CD14-positive monocyte (primary cell): ENCODE results near the gene EMILIN3. TPM values are rescaled to one million over a fixed set of nuclear protein-coding genes. Genes with fewer than 3 reads are reported as not detected.

ENCODE experiments used
- DNase-seq, 3 donors: peaks; one replicate each; pipeline ENCODE4 v3.0.0-alpha.2; 2011 to 2022
- H2AFZ ChIP-seq: 2 replicates; pipeline ENCODE4 v1.6.0; 2012; ENCODE audit warnings: mild to moderate bottlenecking, low read depth, low read length, inconsistent platforms; ENCODE audit not compliant: insufficient read depth, poor library complexity, severe bottlenecking
- H3K27ac ChIP-seq, 2 donors: 1 replicate in 1 of 2; 2 replicates in 1 of 2; pipeline ENCODE4 v1.5.1; 2012 to 2013; ENCODE audit warnings: low read length in 2 of 2, control low read depth in 1 of 2, inconsistent platforms in 1 of 2, low read depth in 1 of 2, mild to moderate bottlenecking in 1 of 2
- H3K27me3 ChIP-seq, 2 donors: one replicate each; pipeline versions ENCODE4 v1.6.0 to v1.6.1; 2011 to 2013; ENCODE audit warnings: low read length in 2 of 2; ENCODE audit not compliant: control insufficient read depth in 2 of 2, insufficient read depth in 2 of 2
- H3K36me3 ChIP-seq, 2 donors: replicated peaks in 1 of 2; 1 replicate in 1 of 2; 2 replicates in 1 of 2; pipeline versions ENCODE4 v1.5.1 to v1.6.1; 2012 to 2013; ENCODE audit warnings: low read length in 2 of 2, control low read depth in 1 of 2, inconsistent platforms in 1 of 2, mild to moderate bottlenecking in 1 of 2; ENCODE audit not compliant: insufficient read depth in 2 of 2, control insufficient read depth in 1 of 2
- H3K4me1 ChIP-seq, 2 donors: 1 replicate in 1 of 2; 2 replicates in 1 of 2; pipeline versions ENCODE4 v1.5.1 to v1.6.1; 2012 to 2013; ENCODE audit warnings: low read length in 2 of 2, control low read depth in 1 of 2, inconsistent platforms in 1 of 2, mild to moderate bottlenecking in 1 of 2, moderate library complexity in 1 of 2; ENCODE audit not compliant: insufficient read depth in 2 of 2, control insufficient read depth in 1 of 2
- H3K4me2 ChIP-seq: replicated peaks from 2 replicates; pipeline ENCODE3; 2012; ENCODE audit warnings: low read length, moderate library complexity, mild to moderate bottlenecking; ENCODE audit not compliant: poor library complexity, severe bottlenecking; ENCODE audit errors: extremely low read depth
- H3K4me3 ChIP-seq, 3 experiments: fragments of 200-600 bp in 1 of 3; sonication (generic) in 1 of 3; replicated peaks in 1 of 3; 1 replicate in 2 of 3; 2 replicates in 1 of 3; pipeline ENCODE4 v1.5.1; 2011 to 2013; ENCODE audit warnings: low read length in 3 of 3, mild to moderate bottlenecking in 3 of 3, control low read depth in 2 of 3, low read depth in 2 of 3, inconsistent platforms in 1 of 3, moderate library complexity in 1 of 3
- H3K79me2 ChIP-seq: 2 replicates; pipeline ENCODE4 v1.6.0; 2012; ENCODE audit warnings: mild to moderate bottlenecking, control low read depth, inconsistent platforms, low read length, moderate library complexity; ENCODE audit not compliant: insufficient read depth
- H3K9ac ChIP-seq: 2 replicates; pipeline ENCODE4 v1.6.0; 2017; ENCODE audit warnings: low read length, mild to moderate bottlenecking; ENCODE audit not compliant: insufficient read depth, poor library complexity, severe bottlenecking
- H3K9me3 ChIP-seq, 2 donors: replicated peaks in 1 of 2; 1 replicate in 1 of 2; 2 replicates in 1 of 2; pipeline versions ENCODE4 v1.5.1 to v1.6.1; 2012 to 2013; ENCODE audit warnings: low read length in 2 of 2, control low read depth in 1 of 2; ENCODE audit not compliant: control insufficient read depth in 1 of 2, insufficient read depth in 1 of 2
- H4K20me1 ChIP-seq: 2 replicates; pipeline ENCODE4 v1.6.0; 2012; ENCODE audit warnings: mild to moderate bottlenecking, low read length, control low read depth, moderate library complexity; ENCODE audit not compliant: insufficient read depth
- H3K27ac Mint-ChIP-seq, 7 donors: one replicate each; pipeline ENCODE4 v1.8.0; 2020; ENCODE audit warnings: mild to moderate bottlenecking in 7 of 7, mixed read lengths in 7 of 7, moderate library complexity in 6 of 7, inconsistent platforms in 2 of 7
- H3K27me3 Mint-ChIP-seq, 3 donors: one replicate each; pipeline ENCODE4 v1.8.0; 2021 to 2022; ENCODE audit warnings: low read depth in 3 of 3, mild to moderate bottlenecking in 3 of 3, mixed read lengths in 3 of 3, moderate library complexity in 3 of 3, inconsistent platforms in 1 of 3
- H3K36me3 Mint-ChIP-seq, 2 donors: one replicate each; pipeline ENCODE4 v1.8.0; 2020; ENCODE audit warnings: mixed read lengths in 2 of 2, inconsistent platforms in 1 of 2, mild to moderate bottlenecking in 1 of 2
- H3K4me1 Mint-ChIP-seq: one replicate; pipeline ENCODE4 v1.8.0; 2020; ENCODE audit warnings: mild to moderate bottlenecking, mixed read lengths
- H3K4me3 Mint-ChIP-seq, 2 donors: one replicate each; pipeline ENCODE4 v1.8.0; 2020; ENCODE audit warnings: mild to moderate bottlenecking in 2 of 2, mixed read lengths in 2 of 2, moderate library complexity in 1 of 2
- H3K9me3 Mint-ChIP-seq, 7 donors: one replicate each; pipeline ENCODE4 v1.8.0; 2020 to 2022; ENCODE audit warnings: mixed read lengths in 7 of 7, mild to moderate bottlenecking in 6 of 7, moderate library complexity in 6 of 7, inconsistent platforms in 2 of 7
- WGBS: methylation state at CpG from one replicate; pipeline ENCODE4 v1.1.5; 2013; ENCODE audit warnings: missing lambda C conversion rate; ENCODE audit not compliant: insufficient coverage; 5-methylcytosine and 5-hydroxymethylcytosine counted together
- intact Hi-C, 2 donors: fragments of 100-400 bp; cut with micrococcal nuclease; formaldehyde crosslinking; loops; one replicate each; pipeline versions ENCODE4 v1.15.0 to v1.15.1; 2023
- polyA plus RNA-seq, 3 donors: library from polyadenylated mRNA; depleted of rRNA in 1 of 3; unstranded in 2 of 3; stranded (reverse) in 1 of 3; fragments of 300-500 nt in 2 of 3; fragments of >200 nt in 1 of 3; fragmentation: Illumina TruSeq in 2 of 3; gene quantifications; 1 replicate in 2 of 3; 2 replicates in 1 of 3; pipeline ENCODE4 v1.2.3, GENCODE V29; 2012 to 2021
- TF ChIP-seq, protein P1 (sequence below): fragments of 200-600 bp; IDR thresholded peaks from one replicate; pipeline ENCODE4 v1.8.0; 2022; ENCODE audit warnings: antibody characterized with exemption, mild to moderate bottlenecking

The EMILIN3 gene
- polyA plus RNA-seq, 3 donors, result not detected

DNA sequence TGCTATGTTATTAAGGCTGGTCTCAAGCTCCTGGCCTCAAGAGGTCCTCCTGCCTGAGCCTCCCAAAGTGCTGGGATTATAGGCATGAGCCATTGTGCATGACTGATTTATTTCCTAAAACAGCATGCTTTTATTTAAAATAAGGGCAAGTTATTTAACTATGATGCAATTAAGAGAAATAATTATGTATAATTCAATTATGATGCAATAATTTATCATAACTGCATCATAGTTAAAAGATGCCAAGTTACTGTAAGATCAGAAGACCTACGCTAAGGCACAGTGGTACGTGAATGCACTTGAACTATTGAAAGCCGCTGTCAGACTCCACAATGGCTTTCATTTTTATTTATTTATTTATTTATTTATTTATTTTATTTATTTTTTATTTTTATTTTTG lies 24.3 kb upstream of the EMILIN3 start:
- Histone ChIP-seq H3K4me3 (no peak overlapping the region), H3K9ac (no peak overlapping the region), H3K27ac (no peak overlapping the region), H3K36me3 (no peaks in the 10 kb centered on the region), H3K9me3 (no peaks in the 10 kb centered on the region), H3K4me2 (no peak overlapping the region), H4K20me1 (no peaks in the 10 kb centered on the region), H3K27me3 (no peaks in the 10 kb centered on the region), H2AFZ (no peak overlapping the region), H3K79me2 (no peaks in the 10 kb centered on the region), H3K4me1 (no peaks in the 10 kb centered on the region)
- TF ChIP-seq, protein P1, sequence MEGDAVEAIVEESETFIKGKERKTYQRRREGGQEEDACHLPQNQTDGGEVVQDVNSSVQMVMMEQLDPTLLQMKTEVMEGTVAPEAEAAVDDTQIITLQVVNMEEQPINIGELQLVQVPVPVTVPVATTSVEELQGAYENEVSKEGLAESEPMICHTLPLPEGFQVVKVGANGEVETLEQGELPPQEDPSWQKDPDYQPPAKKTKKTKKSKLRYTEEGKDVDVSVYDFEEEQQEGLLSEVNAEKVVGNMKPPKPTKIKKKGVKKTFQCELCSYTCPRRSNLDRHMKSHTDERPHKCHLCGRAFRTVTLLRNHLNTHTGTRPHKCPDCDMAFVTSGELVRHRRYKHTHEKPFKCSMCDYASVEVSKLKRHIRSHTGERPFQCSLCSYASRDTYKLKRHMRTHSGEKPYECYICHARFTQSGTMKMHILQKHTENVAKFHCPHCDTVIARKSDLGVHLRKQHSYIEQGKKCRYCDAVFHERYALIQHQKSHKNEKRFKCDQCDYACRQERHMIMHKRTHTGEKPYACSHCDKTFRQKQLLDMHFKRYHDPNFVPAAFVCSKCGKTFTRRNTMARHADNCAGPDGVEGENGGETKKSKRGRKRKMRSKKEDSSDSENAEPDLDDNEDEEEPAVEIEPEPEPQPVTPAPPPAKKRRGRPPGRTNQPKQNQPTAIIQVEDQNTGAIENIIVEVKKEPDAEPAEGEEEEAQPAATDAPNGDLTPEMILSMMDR, result no peak
- H3K4me1 Mint-ChIP-seq, result no peaks in the 10 kb centered on the region
- DNase-seq, result no peak
- H3K27me3 Mint-ChIP-seq, result peaks cover 5 to 17% (median 15%) of the 10 kb centered on the region in 3 donors
- no CpG with 5 or more reads among the region's 3 CpGs for WGBS
- no peak overlapping the region for H3K27ac Mint-ChIP-seq
- H3K36me3 Mint-ChIP-seq, result no peaks in the 10 kb centered on the region
- intact Hi-C loops, result no loop called here
- H3K4me3 Mint-ChIP-seq, result no peak overlapping the region
- no peaks in the 10 kb centered on the region for H3K9me3 Mint-ChIP-seq

DNA sequence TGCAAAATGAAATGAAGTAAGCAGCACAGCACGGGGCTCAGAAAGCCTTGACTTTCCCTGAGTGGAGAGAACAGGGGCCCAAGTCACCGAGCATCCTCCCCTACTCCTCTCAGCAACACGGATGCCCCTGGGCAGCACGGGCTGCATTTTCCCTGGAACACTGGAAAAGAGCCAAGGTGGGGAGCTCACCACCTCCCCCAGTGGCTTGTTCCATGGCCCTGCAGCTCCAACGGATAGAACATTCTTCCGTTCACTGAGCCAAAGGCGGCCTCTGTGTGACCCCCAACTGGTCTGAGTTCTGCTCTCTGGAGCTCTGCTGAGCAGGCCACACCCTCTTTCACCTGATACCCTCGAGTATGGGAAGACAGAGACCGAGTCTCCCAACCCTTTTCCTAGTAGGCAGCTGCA lies 20.8 kb upstream of the EMILIN3 start:
- H3K4me1 ChIP-seq, result no peaks in the 10 kb centered on the region
- Mint-ChIP-seq H3K36me3 (no peaks in the 10 kb centered on the region), H3K27me3 (peaks cover 7 to 28% (median 13%) of the 10 kb centered on the region in 3 donors), H3K4me1 (no peaks in the 10 kb centered on the region), H3K9me3 (peaks cover 0 to 3% (median 1%) of the 10 kb centered on the region in 7 donors), H3K27ac (peak overlapping the region in 1 of 7 donors; percentile 4), H3K4me3 (no peak overlapping the region)
- no peak overlapping the region for H3K9ac ChIP-seq
- no peaks in the 10 kb centered on the region for H3K79me2 ChIP-seq
- intact Hi-C loops, result no loop called here
- no peak overlapping the region for H3K4me3 ChIP-seq
- no peak for DNase-seq
- H3K27me3 ChIP-seq, result no peaks in the 10 kb centered on the region
- TF ChIP-seq, protein P1, result no peak
- WGBS, result 75% methylated on average over 8 of the region's 9 CpGs
- H2AFZ ChIP-seq, result no peak overlapping the region
- no peaks in the 10 kb centered on the region for H3K36me3 ChIP-seq
- no peak overlapping the region for H3K27ac ChIP-seq
- no peak overlapping the region for H3K4me2 ChIP-seq
- H4K20me1 ChIP-seq, result no peaks in the 10 kb centered on the region
- no peaks in the 10 kb centered on the region for H3K9me3 ChIP-seq
